HEK293 (cell line): ENCODE results near the gene EDEM3.

Source experiments
- CTCF ChIA-PET: fragments of 350-600 bp; formaldehyde crosslinking; extraction: SDS; loops from one replicate; lab custom pipeline; 2021; ENCODE audit warnings: antibody characterized with exemption; lab: Yijun Ruan, JAX
- POLR2A ChIA-PET: fragments of 300-600 bp; formaldehyde crosslinking; extraction: SDS; loops from one replicate; lab custom pipeline; 2020; ENCODE audit warnings: antibody characterized with exemption, inconsistent platforms; lab: Yijun Ruan, JAX
- H3K27ac ChIP-seq: fragments of 200-500 bp; sonication (Bioruptor generic); 2 replicates; pipeline ENCODE4 v1.5.1; 2014; ENCODE audit warnings: low read depth, low read length, control low read depth, inconsistent platforms; ENCODE audit errors: extremely low read depth
- H3K36me3 ChIP-seq, 2 experiments: fragments of 200-500 bp in 1 of 2; sonication (Bioruptor generic) in 1 of 2; 1 replicate in 1 of 2; 2 replicates in 1 of 2; pipeline ENCODE4 v1.5.1; 2014 to 2017; ENCODE audit warnings: inconsistent platforms in 2 of 2, low read length in 2 of 2; ENCODE audit not compliant: control insufficient read depth in 2 of 2, insufficient read depth in 1 of 2
- H3K4me1 ChIP-seq: fragments of 200-500 bp; sonication (Bioruptor generic); 2 replicates; pipeline ENCODE4 v1.5.1; 2014; ENCODE audit warnings: mild to moderate bottlenecking, low read length, inconsistent platforms; ENCODE audit not compliant: control insufficient read depth, insufficient read depth
- H3K4me3 ChIP-seq: 2 replicates; pipeline ENCODE4 v1.5.1; 2011; ENCODE audit warnings: low read depth, mild to moderate bottlenecking, control low read depth, low read length, moderate library complexity
- H3K9me3 ChIP-seq: fragments of 200-500 bp; sonication (Bioruptor generic); 2 replicates; pipeline ENCODE4 v1.5.1; 2014; ENCODE audit warnings: low read depth, low read length, inconsistent platforms; ENCODE audit not compliant: control insufficient read depth, insufficient read depth
- IKZF3 ChIP-seq: fragments of 450-650 bp; IDR thresholded peaks from 2 replicates; pipeline ENCODE4 v1.5.0; 2018; ENCODE audit warnings: missing biosample characterization, mild to moderate bottlenecking, missing genetic modification characterization, moderate library complexity
- KLF16 ChIP-seq: fragments of 450-650 bp; formaldehyde crosslinking; IDR thresholded peaks from 2 replicates; pipeline ENCODE4 v1.5.1; 2017; ENCODE audit warnings: missing biosample characterization, missing genetic modification characterization
- MEIS1 ChIP-seq: sonication (generic); formaldehyde crosslinking; IDR thresholded peaks from 2 replicates; pipeline ENCODE4 v1.8.1; 2022; ENCODE audit warnings: missing genetic modification reagents, mild to moderate bottlenecking, borderline replicate concordance
- PRDM1 ChIP-seq: fragments of 450-650 bp; formaldehyde crosslinking; IDR thresholded peaks from 2 replicates; pipeline ENCODE4; 2016; ENCODE audit warnings: missing biosample characterization, missing genetic modification characterization
- PRDM10 ChIP-seq: fragments of 450-650 bp; formaldehyde crosslinking; IDR thresholded peaks from 2 replicates; pipeline ENCODE4 v1.5.1; 2016; ENCODE audit warnings: missing biosample characterization, missing genetic modification characterization
- PRDM2 ChIP-seq: fragments of 450-650 bp; formaldehyde crosslinking; IDR thresholded peaks from 2 replicates; pipeline ENCODE4 v1.5.1; 2016; ENCODE audit warnings: missing biosample characterization, missing genetic modification characterization, borderline replicate concordance
- PRDM4 ChIP-seq: fragments of 450-650 bp; formaldehyde crosslinking; IDR thresholded peaks from 2 replicates; pipeline ENCODE4 v1.5.1; 2017; ENCODE audit warnings: missing biosample characterization, missing genetic modification characterization
- SCRT2 ChIP-seq: fragments of 450-650 bp; formaldehyde crosslinking; IDR thresholded peaks from 2 replicates; pipeline ENCODE4 v1.5.1; 2016; ENCODE audit warnings: missing biosample characterization, missing genetic modification characterization
- ZBTB8A ChIP-seq: fragments of 450-650 bp; formaldehyde crosslinking; IDR thresholded peaks from 2 replicates; pipeline ENCODE4 v1.5.1; 2016; ENCODE audit warnings: missing biosample characterization, missing genetic modification characterization
- ZNF112 ChIP-seq: fragments of 450-650 bp; formaldehyde crosslinking; IDR thresholded peaks from 2 replicates; pipeline ENCODE4 v1.5.0; 2017; ENCODE audit warnings: missing biosample characterization, missing genetic modification characterization
- ZNF114 ChIP-seq: fragments of 450-650 bp; formaldehyde crosslinking; IDR thresholded peaks from 2 replicates; pipeline ENCODE4 v1.5.0; 2017; ENCODE audit warnings: missing biosample characterization, missing genetic modification characterization
- ZNF266 ChIP-seq: fragments of 450-650 bp; formaldehyde crosslinking; IDR thresholded peaks from 2 replicates; pipeline ENCODE4 v1.5.1; 2016; ENCODE audit warnings: missing biosample characterization, missing genetic modification characterization, low read depth
- ZNF521 ChIP-seq: fragments of 450-650 bp; formaldehyde crosslinking; IDR thresholded peaks from 2 replicates; pipeline ENCODE4 v1.5.1; 2017; ENCODE audit warnings: missing biosample characterization, mild to moderate bottlenecking, missing genetic modification characterization
- ZNF596 ChIP-seq: fragments of 450-650 bp; IDR thresholded peaks from 2 replicates; pipeline ENCODE4 v1.5.0; 2018; ENCODE audit warnings: missing biosample characterization, mild to moderate bottlenecking, missing genetic modification characterization, moderate library complexity
- ZNF791 ChIP-seq: fragments of 450-650 bp; formaldehyde crosslinking; IDR thresholded peaks from 2 replicates; pipeline ENCODE4 v1.5.1; 2016; ENCODE audit warnings: missing biosample characterization, missing genetic modification characterization
- ZSCAN23 ChIP-seq: fragments of 450-650 bp; formaldehyde crosslinking; IDR thresholded peaks from 2 replicates; pipeline ENCODE4 v1.5.1; 2016; ENCODE audit warnings: missing biosample characterization, missing genetic modification characterization
- TF ChIP-seq, protein P1 (sequence below): fragments of 450-650 bp; formaldehyde crosslinking; IDR thresholded peaks from 2 replicates; pipeline ENCODE4 v1.5.1; 2016; ENCODE audit warnings: missing biosample characterization, missing genetic modification characterization, low read depth
- TF ChIP-seq, protein P2 (sequence below): fragments of 450-650 bp; formaldehyde crosslinking; IDR thresholded peaks from 2 replicates; pipeline ENCODE4 v1.5.1; 2016; ENCODE audit warnings: missing biosample characterization, missing genetic modification characterization

Gene EDEM3

GRCh38 chr1:184656221-184656620 lies 98.4 kb downstream of the EDEM3 start:
- ChIA-PET CTCF (interaction anchor here (0.7 to 3.0 kb wide), 3 partner anchors 8 to 1001 kb away, joined by 3 to 16 read pairs (median 3); no protein-coding TSS in a partner anchor), POLR2A (no interaction called here)
- TF ChIP-seq IKZF3 (tag by site-specific recombination) (no peak), ZNF521 (tag by site-specific recombination) (no peak), ZBTB8A (tag by site-specific recombination) (no peak), ZNF114 (no peak), ZNF112 (tag by site-specific recombination) (no peak), PRDM4 (no peak), ZNF791 (tag by site-specific recombination) (no peak), ZNF266 (no peak), SCRT2 (tag by site-specific recombination) (no peak), MEIS1 (no peak), ZSCAN23 (tag by site-specific recombination) (no peak), PRDM1 (tag by site-specific recombination) (no peak)
- TF ChIP-seq, protein P1, sequence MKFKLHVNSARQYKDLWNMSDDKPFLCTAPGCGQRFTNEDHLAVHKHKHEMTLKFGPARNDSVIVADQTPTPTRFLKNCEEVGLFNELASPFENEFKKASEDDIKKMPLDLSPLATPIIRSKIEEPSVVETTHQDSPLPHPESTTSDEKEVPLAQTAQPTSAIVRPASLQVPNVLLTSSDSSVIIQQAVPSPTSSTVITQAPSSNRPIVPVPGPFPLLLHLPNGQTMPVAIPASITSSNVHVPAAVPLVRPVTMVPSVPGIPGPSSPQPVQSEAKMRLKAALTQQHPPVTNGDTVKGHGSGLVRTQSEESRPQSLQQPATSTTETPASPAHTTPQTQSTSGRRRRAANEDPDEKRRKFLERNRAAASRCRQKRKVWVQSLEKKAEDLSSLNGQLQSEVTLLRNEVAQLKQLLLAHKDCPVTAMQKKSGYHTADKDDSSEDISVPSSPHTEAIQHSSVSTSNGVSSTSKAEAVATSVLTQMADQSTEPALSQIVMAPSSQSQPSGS (tag by site-specific recombination), result no peak
- TF ChIP-seq, protein P2, sequence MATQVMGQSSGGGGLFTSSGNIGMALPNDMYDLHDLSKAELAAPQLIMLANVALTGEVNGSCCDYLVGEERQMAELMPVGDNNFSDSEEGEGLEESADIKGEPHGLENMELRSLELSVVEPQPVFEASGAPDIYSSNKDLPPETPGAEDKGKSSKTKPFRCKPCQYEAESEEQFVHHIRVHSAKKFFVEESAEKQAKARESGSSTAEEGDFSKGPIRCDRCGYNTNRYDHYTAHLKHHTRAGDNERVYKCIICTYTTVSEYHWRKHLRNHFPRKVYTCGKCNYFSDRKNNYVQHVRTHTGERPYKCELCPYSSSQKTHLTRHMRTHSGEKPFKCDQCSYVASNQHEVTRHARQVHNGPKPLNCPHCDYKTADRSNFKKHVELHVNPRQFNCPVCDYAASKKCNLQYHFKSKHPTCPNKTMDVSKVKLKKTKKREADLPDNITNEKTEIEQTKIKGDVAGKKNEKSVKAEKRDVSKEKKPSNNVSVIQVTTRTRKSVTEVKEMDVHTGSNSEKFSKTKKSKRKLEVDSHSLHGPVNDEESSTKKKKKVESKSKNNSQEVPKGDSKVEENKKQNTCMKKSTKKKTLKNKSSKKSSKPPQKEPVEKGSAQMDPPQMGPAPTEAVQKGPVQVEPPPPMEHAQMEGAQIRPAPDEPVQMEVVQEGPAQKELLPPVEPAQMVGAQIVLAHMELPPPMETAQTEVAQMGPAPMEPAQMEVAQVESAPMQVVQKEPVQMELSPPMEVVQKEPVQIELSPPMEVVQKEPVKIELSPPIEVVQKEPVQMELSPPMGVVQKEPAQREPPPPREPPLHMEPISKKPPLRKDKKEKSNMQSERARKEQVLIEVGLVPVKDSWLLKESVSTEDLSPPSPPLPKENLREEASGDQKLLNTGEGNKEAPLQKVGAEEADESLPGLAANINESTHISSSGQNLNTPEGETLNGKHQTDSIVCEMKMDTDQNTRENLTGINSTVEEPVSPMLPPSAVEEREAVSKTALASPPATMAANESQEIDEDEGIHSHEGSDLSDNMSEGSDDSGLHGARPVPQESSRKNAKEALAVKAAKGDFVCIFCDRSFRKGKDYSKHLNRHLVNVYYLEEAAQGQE (tag by site-specific recombination), result no peak
- Histone ChIP-seq H3K4me3 (no peak overlapping the region), H3K36me3 (no peaks in the 10 kb centered on the region), H3K9me3 (no peaks in the 10 kb centered on the region), H3K4me1 (no peaks in the 10 kb centered on the region), H3K27ac (no peak overlapping the region)

- H3K9me3 ChIP-seq, result no peaks in the 10 kb centered on the region
- H3K27ac ChIP-seq, result no peak overlapping the region
- H3K36me3 ChIP-seq, result no peaks in the 10 kb centered on the region
- ChIA-PET CTCF (interaction anchor here (1.3 to 3.0 kb wide), 2 partner anchors 9 to 11 kb away, joined by 3 to 16 read pairs; no protein-coding TSS in a partner anchor), POLR2A (no interaction called here)
- H3K4me3 ChIP-seq, result no peak overlapping the region
- no peaks in the 10 kb centered on the region for H3K4me1 ChIP-seq
- TF ChIP-seq ZNF596 (tag by site-specific recombination) (no peak), PRDM10 (tag by site-specific recombination) (no peak), KLF16 (no peak), PRDM2 (tag by site-specific recombination) (no peak)
Observed at GRCh38 chr1:184655185-184655584, 99.5 kb downstream of the EDEM3 start.
